CMK (cell line): ENCODE measurements around the gene SIRPB1.
"Not testable (repeated sequence)": the region's sequence is repeated elsewhere in the genome, so short reads cannot be mapped to it uniquely, and the experiment has no call there.

Experiments
- DNase-seq: peaks from one replicate; pipeline ENCODE4 v3.0.0-alpha.2; 2010; ENCODE audit warnings: low read depth

The SIRPB1 gene

DNA sequence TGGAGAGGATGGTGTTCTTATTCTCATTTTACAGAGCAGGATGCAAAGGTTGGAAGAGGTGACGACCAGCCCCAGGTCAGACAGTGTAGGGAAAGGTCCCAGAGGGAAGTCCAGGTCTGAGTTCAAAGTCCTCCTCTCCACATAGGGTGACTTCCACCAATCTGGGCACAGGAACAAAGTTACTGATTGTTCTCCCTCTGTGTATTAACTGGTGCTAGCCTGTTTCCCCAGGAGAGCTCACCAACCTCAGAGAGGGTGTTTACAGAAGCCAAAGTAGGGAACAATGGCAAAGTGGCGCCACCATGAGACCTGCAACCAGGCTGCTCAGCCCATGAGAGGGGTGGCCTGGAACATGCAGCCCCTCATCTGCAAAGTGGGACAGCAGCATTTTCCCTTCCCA lies 16.8 kb upstream of the SIRPB1 start:
- DNase-seq: no peak

DNA sequence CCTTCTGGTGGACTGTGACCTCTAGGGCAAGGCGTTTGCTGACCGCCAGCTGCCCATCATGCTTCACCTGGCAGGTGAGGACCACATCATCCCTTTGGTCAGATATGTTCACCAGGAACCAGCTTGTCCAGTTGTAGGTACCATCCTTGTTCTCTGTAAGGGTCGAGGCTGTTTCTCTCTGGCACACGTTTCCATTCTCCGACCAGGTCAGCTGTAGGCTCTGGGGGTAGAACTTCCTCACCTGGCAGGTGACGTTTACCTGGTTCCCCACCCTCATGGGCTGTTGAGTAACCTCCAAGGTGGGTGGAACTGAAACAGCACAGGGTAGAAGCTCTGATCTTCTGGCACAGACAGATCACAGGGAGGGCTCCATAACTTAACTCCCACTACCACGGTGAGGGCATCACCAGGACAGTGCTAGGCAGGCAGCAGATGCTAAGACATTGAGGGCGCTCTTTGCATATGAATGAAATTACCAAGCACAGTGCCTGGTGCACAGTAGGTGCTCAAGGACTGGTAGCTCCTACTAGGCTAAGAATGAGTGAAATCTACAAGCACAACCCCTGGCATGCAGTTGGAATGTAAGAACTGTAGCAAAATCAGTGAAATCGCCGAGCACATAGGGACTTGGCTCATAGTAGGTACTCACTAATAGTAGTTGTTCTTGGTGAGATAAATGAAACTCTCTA lies 15.6 kb upstream of the SIRPB1 start:
- DNase-seq: no peak

- no peak for DNase-seq
Observed at GRCh38 chr20:1633535-1633934, 13.7 kb upstream of the SIRPB1 start.

DNA sequence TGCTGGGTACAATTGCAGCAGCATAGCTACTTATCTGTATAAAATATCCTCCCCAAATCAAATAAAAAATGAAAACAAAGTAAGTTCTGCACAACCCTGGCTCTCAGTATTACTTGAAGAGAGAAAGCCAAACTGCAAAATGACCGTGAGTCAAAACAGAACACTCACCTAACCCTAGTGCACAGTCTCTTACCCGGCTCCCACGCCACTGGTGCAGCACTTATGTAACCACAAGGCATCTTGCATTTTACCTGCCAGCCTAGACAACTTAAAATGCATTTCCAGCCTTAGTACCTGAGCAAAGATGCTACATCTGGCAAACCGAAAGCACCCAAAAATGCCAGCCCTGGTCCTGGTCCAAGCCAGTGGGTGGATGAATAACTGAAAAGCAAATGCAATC lies 12.4 kb upstream of the SIRPB1 start:
- no peak for DNase-seq

DNA sequence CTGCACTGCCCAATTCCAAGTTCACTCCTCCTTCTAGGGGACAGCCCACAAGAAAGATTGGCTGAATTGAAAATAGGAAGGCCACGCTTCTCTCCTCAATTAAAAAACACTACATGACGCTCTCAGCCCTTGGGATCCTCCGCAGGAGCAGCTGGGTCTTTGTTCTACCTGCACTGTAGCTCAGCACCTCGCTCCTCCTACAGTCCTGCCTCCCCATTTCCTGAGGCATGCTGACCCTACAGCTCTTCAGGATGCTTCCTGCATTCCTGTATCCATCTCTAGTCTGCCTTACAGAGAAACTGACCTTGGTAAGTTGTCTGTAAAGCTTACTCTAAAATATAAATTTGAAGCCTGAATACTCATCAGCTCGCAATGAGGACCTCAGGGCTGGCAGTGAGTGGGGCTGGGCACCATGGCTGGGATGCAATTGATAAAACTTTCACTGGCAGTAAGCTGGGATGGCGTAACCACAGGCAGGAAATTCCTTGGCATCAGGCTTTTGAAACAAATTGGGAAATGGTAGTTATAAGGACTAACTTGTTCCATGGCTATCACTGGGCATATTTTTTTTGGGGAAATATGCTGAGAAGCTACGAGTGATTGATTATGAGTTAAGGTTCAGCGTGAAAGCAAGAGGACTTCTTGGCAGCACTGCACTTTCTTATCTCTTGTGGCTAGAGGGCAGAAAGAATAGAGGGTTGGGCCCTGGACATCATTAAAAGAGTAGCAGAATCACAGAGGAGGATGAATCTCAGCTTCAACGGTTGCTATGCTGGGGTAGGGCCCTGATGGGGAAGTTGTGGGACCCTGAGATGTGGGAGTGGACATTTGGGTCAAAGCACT lies 11.7 kb upstream of the SIRPB1 start:
- DNase-seq: no peak

GRCh38 chr20:1630186-1630585 lies 10.4 kb upstream of the SIRPB1 start:
- DNase-seq: no peak

DNA sequence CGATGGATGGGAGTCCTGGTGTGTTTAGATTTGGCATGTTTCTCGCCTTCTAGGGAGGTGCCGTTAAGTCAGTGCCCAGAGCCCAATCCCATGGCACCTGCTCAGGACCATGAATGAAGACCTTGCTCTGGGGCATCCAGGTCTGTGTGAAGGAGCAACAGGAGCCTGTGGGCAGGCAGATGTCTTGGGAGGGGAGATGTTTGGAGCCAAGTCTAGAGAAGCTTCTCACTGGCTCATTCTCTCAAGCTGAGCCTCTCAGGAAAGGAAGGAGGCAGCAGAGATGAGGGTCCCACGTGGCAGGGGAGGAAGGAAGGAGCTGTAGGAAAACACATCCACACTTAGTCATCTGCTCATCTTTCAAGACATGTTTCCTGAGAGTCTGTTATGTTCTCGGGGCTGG lies 9.5 kb upstream of the SIRPB1 start:
- no peak for DNase-seq

DNA sequence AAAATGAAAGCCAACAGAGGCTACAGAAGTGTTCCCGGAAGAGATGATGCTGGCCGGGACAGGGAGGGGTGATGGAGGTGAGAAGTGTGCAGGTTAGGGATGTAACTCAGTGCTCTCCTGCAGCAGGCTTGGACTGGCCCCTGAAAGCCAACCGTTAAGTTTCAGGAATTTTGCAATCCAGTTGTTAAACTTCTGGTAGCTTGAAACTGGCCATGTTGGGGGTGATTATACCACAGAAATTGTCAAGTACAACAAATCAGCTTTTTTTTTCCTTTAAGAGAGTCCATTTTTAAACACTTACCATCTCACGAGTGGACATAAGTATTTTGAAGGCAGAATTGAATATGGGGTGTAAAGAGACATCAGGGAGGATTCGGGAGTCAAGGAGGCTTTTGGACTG lies 8.8 kb upstream of the SIRPB1 start:
- no peak for DNase-seq

- no peak for DNase-seq
Observed at GRCh38 chr20:1627200-1627550, 7.4 kb upstream of the SIRPB1 start.

DNA sequence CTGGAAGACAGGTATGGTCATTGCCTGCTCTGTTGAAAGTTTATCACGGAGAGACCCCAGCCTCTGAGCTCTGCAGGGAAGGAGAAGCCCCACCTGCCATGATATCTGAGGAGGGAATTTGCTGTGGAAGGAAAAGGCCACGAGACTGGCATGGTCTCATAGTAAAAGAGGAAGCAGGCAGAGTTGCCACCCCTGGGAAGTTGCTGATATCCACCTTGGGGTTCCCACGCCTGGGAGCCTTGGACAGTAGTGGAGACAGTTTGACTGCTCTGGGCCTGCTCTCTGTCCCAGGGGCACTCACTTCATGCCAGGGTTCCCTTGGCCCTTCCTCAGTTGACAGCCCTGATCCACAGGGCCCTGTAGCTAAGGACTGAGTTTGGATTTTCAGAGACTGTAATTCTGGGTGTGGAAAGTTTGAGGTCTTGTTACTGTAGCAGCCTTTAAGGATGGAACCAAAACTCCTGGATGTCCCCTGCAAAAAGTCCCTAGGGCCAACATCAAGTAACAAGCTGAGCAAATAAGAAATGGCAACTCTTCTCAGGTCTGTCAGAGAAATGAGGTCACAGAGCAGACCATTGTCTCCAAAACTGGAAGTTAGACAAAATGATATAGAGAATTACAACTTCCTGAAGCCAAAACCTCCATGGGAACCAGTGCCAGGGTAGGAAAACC lies 6.9 kb upstream of the SIRPB1 start:
- no peak for DNase-seq

DNA sequence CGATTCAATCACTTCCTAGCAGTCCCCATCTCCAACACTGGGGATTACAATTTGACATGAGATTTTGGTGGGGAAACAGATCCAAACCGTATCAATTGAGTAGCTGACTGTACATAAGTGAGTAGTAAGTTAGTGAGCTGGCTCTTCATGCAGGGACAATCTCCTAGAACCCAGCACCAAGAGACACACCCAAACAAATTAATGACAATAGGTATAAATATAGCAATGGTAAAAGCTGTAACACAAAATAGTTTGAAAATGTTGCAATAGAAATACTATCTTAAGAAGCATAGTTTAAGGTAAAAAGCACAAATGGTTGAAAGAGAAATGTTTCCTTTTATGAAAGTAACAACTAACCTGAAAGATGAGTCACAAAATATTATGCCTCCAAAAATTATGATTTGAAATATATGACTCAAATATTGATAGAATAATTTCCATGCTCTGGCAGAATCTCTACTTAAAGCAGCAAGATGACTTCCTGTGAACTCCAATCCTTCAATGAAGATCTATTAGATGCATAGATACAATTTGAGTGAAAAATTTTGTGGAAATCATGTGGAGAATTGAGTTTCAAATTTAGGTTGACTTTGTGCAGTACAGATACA lies 5.4 kb upstream of the SIRPB1 start:
- no peak for DNase-seq

GRCh38 chr20:1623501-1624205 lies 3.8 kb upstream of the SIRPB1 start:
- DNase-seq: no peak

DNA sequence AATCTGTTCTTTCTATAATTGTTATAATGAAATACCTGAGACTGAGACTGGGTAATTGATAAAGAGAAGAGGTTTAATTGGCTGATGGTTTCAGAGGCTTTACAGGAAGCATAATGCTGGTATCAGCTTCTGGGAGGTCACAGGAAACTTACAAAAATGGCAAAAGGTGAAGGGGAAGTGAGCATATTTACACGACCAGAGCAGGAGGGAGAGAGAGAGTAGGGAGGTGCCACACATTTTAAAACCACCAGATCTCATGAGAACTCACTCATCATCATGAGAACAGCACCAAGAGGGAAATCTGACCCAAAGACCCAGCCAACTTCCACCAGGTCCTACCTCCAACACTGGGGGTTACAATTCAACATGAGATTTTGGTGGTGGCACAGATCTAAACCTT lies 2.6 kb upstream of the SIRPB1 start:
- DNase-seq: no peak

- DNase-seq: no peak
Observed at GRCh38 chr20:1621316-1621715, 1.5 kb upstream of the SIRPB1 start.

- no peak for DNase-seq
Observed at GRCh38 chr20:1618954-1619540, 762 bp downstream of the SIRPB1 start.

GRCh38 chr20:1618479-1618878 lies 1.3 kb downstream of the SIRPB1 start:
- DNase-seq: no peak

- no peak for DNase-seq
Observed at GRCh38 chr20:1616858-1617434, 2.9 kb downstream of the SIRPB1 start.

DNA sequence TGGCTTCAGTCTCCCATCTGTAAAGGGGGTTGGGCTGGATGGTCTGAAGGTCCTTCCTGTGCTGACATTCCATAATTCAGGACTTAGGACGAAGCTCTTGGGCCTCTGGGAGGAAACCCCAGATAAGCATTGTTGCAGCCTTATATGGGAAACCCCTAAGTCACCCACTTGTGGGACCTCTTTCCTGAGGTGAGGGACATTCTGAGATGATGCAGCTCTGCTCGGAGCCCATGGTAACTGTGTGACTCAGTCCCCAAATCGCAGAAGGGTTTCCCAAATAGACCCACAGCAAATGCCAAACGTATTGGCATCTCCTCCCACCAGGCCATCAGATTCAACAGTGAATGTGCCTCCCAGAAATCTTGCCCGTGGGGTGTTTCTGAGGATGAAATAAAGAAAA lies 9.4 kb downstream of the SIRPB1 start:
- DNase-seq: not testable (repeated sequence)

GRCh38 chr20:1608678-1609347 lies 11.0 kb downstream of the SIRPB1 start:
- not testable (repeated sequence) for DNase-seq

DNA sequence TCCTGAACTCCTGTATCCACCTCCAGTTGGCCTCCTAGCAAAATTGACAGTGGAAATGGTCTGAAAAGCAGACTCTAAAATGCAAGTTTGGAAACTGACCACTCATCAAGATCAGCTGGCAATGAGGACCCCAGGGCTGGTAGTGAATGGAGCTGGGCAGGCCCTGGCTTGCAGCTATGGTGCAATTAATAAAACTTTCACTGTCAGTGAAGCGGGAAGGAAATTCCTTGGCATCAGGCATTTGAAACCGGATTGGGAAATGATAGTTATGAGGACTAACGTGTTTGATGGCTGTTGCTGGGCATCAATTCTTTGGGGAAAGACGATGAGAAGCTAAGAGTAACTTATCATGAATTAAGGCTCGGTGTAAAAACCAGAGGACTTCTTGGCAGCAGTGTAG lies 19.1 kb downstream of the SIRPB1 start:
- no peak for DNase-seq

DNA sequence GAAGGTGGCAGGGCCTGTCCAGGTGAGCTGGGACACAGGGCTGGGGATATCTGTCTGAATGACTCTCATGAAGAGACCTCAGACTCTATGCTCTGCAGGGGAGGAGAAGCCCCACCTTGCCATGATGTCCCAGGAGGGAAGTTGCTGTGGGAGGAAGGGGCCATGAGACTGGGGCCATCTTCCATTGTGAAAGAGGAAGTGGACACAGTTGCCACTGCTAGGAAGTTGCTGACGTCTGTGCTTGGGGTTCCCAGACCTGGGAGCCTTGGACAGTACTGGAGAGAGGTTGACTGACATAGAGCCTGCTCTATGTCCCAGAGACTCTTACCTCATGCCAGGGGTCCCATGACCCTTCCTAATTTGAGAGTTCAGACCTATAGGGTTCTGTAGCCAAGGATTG lies 24.5 kb downstream of the SIRPB1 start:
- no peak for DNase-seq
